Right lobe of liver (tissue), 4 donors: ENCODE results near the gene CCL20.

Source experiments
- POLR2A ChIP-seq: fragments of 450-650 bp; IDR thresholded peaks from one replicate; pipeline ENCODE4 v1.6.1; 2017; ENCODE audit warnings: antibody characterized with exemption, mild to moderate bottlenecking
- TF ChIP-seq, protein P1 (sequence below), 4 donors: fragments of 200-600 bp in 3 of 4; fragments of 450-650 bp in 1 of 4; IDR thresholded peaks; one replicate each; pipeline versions ENCODE4 v1.5.1 to v1.8.0; 2016 to 2022; ENCODE audit warnings: antibody characterized with exemption in 4 of 4, mild to moderate bottlenecking in 2 of 4
- donor health status: DM: no; HTN: no; CAD: no.
- donor health status: DM: no; HTN: no; CAD: no.
- donor health status: DM: no; HTN: yes; CAD: no.

DNA sequence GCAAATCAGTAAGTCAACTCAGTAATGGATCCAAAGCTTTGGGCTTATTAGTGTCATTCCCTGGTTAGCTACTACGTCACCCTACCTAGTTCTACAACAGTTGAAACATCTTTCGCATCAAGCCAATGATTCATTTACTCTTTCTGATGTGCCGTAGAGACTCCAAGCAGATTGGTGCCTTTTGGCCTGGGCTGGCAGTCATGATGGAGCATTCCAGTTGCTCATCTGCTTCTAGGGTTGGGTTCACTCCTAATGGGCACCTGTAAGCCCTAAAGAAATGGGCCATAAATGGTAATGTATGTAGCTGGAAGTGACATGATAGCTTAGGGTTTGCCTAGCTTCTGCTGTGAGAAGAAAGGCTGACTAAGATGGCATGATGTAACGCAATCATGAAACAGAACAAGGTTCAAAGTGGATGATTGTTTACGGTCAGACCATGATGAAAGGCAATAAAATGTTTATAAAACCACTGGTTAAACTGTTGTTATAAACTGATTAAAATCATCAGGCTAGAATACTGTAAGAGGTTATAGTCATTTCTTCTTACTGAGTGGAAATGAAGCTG lies 20.4 kb upstream of the CCL20 start:
- TF ChIP-seq, protein P1, sequence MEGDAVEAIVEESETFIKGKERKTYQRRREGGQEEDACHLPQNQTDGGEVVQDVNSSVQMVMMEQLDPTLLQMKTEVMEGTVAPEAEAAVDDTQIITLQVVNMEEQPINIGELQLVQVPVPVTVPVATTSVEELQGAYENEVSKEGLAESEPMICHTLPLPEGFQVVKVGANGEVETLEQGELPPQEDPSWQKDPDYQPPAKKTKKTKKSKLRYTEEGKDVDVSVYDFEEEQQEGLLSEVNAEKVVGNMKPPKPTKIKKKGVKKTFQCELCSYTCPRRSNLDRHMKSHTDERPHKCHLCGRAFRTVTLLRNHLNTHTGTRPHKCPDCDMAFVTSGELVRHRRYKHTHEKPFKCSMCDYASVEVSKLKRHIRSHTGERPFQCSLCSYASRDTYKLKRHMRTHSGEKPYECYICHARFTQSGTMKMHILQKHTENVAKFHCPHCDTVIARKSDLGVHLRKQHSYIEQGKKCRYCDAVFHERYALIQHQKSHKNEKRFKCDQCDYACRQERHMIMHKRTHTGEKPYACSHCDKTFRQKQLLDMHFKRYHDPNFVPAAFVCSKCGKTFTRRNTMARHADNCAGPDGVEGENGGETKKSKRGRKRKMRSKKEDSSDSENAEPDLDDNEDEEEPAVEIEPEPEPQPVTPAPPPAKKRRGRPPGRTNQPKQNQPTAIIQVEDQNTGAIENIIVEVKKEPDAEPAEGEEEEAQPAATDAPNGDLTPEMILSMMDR (IDR thresholded peaks at IDR 0.05), result no peak
- TF ChIP-seq POLR2A, result no peak
